Activated T-cell treated with anti-CD3 and anti-CD28 coated beads, Interleukin-2, amount 50 U/mL, for 4 hours (primary cell): ENCODE data around the gene PUS1. TPM values are rescaled to one million over a fixed set of nuclear protein-coding genes. Genes with fewer than 3 reads are reported as not detected.

Source experiments
- ATAC-seq, 2 donors: fragments of 200-7000 bp; cut with Tn5 transposase; one replicate each; pipeline ENCODE4 v1.10.0; 2021
- DNase-seq: peaks from one replicate; pipeline ENCODE4 v3.0.0-alpha.2; 2020
- H3K27me3 Mint-ChIP-seq: one replicate; pipeline ENCODE4 v1.8.0; 2021; ENCODE audit warnings: low read depth, mixed read lengths
- H3K36me3 Mint-ChIP-seq: one replicate; pipeline ENCODE4 v1.8.0; 2022; ENCODE audit warnings: mixed read lengths; ENCODE audit not compliant: insufficient read depth
- H3K4me1 Mint-ChIP-seq: one replicate; pipeline ENCODE4 v1.8.0; 2021; ENCODE audit warnings: low read depth, mixed read lengths
- H3K4me3 Mint-ChIP-seq: one replicate; pipeline ENCODE4 v1.8.0; 2021; ENCODE audit warnings: mild to moderate bottlenecking, moderate library complexity, mixed read lengths
- H3K9me3 Mint-ChIP-seq: one replicate; pipeline ENCODE4 v1.8.0; 2021; ENCODE audit warnings: mixed read lengths
- total RNA-seq, 3 donors: library from RNA; stranded (reverse); gene quantifications; one replicate each; pipeline ENCODE4 v1.2.1, GENCODE V29; 2021

The PUS1 gene
- total RNA-seq, 3 donors from 2014 or later = 132 to 157 (median 155) TPM

DNA sequence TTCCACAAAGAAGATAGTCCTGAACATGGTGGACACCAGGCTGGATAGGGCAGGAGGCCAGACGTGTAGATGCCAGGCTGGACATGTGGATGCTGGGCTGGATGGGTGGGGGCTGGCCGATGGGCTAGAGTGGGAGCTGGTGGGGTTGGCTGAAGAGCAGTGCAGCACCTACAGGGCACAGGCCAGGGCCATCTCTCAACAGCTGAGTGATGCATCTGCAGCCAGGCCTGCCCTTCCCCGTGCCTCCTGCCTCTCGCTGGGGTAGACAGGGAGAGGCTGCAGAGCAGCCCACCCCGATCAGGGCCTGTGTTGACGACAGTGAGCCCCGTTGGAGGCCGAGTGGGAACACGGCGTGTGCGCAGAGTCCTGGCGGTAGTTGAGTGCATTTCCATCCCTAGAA, 59.9 kb downstream of the PUS1 start:
- ATAC-seq (no peak), DNase-seq (no peak)
- H3K36me3 Mint-ChIP-seq = peaks cover 56% of the 10 kb centered on the region
- H3K4me1 Mint-ChIP-seq = no peaks in the 10 kb centered on the region
- no peak overlapping the region for H3K4me3 Mint-ChIP-seq
- H3K27me3 Mint-ChIP-seq = no peaks in the 10 kb centered on the region
- no peaks in the 10 kb centered on the region for H3K9me3 Mint-ChIP-seq

DNA sequence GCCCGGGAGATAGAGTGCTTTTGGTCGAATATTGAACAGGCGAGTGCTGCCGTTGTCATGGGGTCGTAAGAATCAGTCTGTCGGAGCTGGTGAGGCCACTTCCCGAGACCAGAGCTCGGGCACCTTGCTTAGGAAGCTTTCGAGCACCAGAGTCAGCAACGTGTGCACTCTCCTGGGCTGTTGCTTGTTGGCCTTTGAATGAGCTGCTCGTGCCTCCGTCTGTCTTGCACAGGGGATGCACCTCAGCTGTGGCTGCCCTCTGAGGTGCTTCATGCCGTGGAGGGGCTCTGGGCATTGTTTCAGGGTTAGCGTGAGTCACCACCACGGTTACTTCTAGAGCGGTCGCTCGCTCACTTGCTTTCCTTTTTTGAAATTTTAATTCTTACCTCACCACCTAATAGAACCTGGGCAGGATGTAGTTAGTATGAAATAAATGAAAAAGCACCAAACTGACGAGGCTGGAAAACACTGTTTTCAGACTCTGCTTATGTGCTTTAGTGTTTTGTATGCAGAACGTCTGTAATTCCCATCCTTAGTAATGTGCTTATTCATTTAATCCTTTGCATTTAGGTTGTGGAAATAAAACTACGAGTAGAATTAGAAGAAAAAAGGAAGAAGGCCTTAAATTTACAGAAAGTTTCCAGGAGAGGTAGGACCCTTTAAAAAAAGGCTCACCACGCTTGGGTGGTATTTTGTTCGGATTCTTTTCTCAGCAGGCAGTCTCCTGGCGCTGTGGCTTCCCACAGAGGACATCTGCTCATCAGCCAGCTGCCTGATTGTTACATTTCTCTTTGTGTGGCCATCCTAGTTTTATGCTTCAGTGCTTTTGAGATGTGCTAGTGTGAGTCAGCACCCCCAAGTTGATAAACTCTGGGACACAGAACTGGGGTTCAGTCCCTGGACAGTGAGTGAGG, 61.2 kb downstream of the PUS1 start:
- DNase-seq = no peak
- H3K27me3 Mint-ChIP-seq = no peaks in the 10 kb centered on the region

GRCh38 chr12:131990980-131991305, 61.9 kb downstream of the PUS1 start:
- ATAC-seq = no peak
- Mint-ChIP-seq H3K4me3 (no peak overlapping the region), H3K27me3 (no peaks in the 10 kb centered on the region), H3K36me3 (peaks cover 66% of the 10 kb centered on the region), H3K4me1 (no peaks in the 10 kb centered on the region), H3K9me3 (no peaks in the 10 kb centered on the region)
- DNase-seq = no peak

More for the DNA sequence above, 61.2 kb downstream of the PUS1 start:
- Mint-ChIP-seq H3K36me3 (peaks cover 65% of the 10 kb centered on the region), H3K9me3 (no peaks in the 10 kb centered on the region), H3K4me1 (no peaks in the 10 kb centered on the region), H3K4me3 (no peak overlapping the region)
- no peak for ATAC-seq

- ATAC-seq (no peak), DNase-seq (no peak)
- H3K4me1 Mint-ChIP-seq = no peaks in the 10 kb centered on the region
- H3K9me3 Mint-ChIP-seq = no peaks in the 10 kb centered on the region
- no peaks in the 10 kb centered on the region for H3K27me3 Mint-ChIP-seq
- no peak overlapping the region for H3K4me3 Mint-ChIP-seq
- H3K36me3 Mint-ChIP-seq = peaks cover 64% of the 10 kb centered on the region
Measured at GRCh38 chr12:131991816-131992430, 62.8 kb downstream of the PUS1 start.

GRCh38 chr12:131994589-131994988, 65.5 kb downstream of the PUS1 start:
- Mint-ChIP-seq H3K27me3 (no peaks in the 10 kb centered on the region), H3K36me3 (peaks cover 54% of the 10 kb centered on the region), H3K9me3 (no peaks in the 10 kb centered on the region), H3K4me1 (no peaks in the 10 kb centered on the region), H3K4me3 (no peak overlapping the region)
- ATAC-seq (no peak), DNase-seq (no peak)

Other genes with a start within 250 kb of the PUS1 start
- 10 to 100 TPM; 72.4 to 77.8 (median 76.7) TPM for gene SFSWAP, start 218.2 kb upstream of the PUS1 start, total RNA-seq
- under 1 TPM; 0.28 to 0.92 (median 0.46) TPM for gene MMP17, start 100.9 kb upstream of the PUS1 start, total RNA-seq
- gene ULK1, start 34.7 kb upstream of the PUS1 start, total RNA-seq = 10 to 100 TPM; 16.3 to 17.9 (median 16.7) TPM
- 10 to 100 TPM; 53.3 to 57.2 (median 56.9) TPM for gene EP400, start 20.7 kb downstream of the PUS1 start, total RNA-seq
- 10 to 100 TPM; 71.4 to 83.5 (median 72.8) TPM for gene DDX51, start 215.0 kb downstream of the PUS1 start, total RNA-seq
- 10 to 100 TPM; 85.3 to 92.5 (median 89.0) TPM for gene NOC4L, start 215.2 kb downstream of the PUS1 start, total RNA-seq